H1 (cell line): Measurements from ENCODE around the gene F5.

ENCODE experiments used
- EZH2 ChIP-seq: fragments of 200-600 bp; sonication (generic); IDR thresholded peaks from 2 replicates; pipeline ENCODE4 v1.7.1; 2012; ENCODE audit warnings: low read depth, mild to moderate bottlenecking, moderate library complexity, low read length, inconsistent platforms; ENCODE audit not compliant: severe bottlenecking
- GABPA ChIP-seq: IDR thresholded peaks from 2 replicates; pipeline ENCODE4 v1.6.1; 2011; ENCODE audit warnings: mild to moderate bottlenecking, low read length, moderate library complexity, borderline replicate concordance; ENCODE audit not compliant: insufficient read depth
- HDAC2 ChIP-seq, 2 experiments: fragments of 300-600 bp in 1 of 2; sonication (generic) in 1 of 2; IDR thresholded peaks; 2 replicates each; pipeline ENCODE4 v1.6.1; 2011 to 2012; ENCODE audit warnings: low read depth in 2 of 2, low read length in 2 of 2, mild to moderate bottlenecking in 2 of 2, moderate library complexity in 2 of 2, borderline replicate concordance in 1 of 2, inconsistent platforms in 1 of 2
- YY1 ChIP-seq: IDR thresholded peaks from 2 replicates; pipeline ENCODE4 v1.6.1; 2011; ENCODE audit warnings: low read depth, mild to moderate bottlenecking, low read length
- TF ChIP-seq, protein P1 (sequence below), 3 experiments: IDR thresholded peaks; 1 replicate in 2 of 3; 2 replicates in 1 of 3; pipeline versions ENCODE4 v1.5.1 to v1.6.1; 2011; ENCODE audit warnings: low read length in 3 of 3, mild to moderate bottlenecking in 3 of 3, inconsistent platforms in 2 of 3, low read depth in 1 of 3, moderate library complexity in 1 of 3; ENCODE audit not compliant: insufficient read depth in 1 of 3; ENCODE audit errors: control extremely low read depth in 1 of 3
- TF ChIP-seq, protein P2 (sequence below): IDR thresholded peaks from 2 replicates; pipeline ENCODE4 v1.6.1; 2012; ENCODE audit warnings: low read length, inconsistent platforms

DNA sequence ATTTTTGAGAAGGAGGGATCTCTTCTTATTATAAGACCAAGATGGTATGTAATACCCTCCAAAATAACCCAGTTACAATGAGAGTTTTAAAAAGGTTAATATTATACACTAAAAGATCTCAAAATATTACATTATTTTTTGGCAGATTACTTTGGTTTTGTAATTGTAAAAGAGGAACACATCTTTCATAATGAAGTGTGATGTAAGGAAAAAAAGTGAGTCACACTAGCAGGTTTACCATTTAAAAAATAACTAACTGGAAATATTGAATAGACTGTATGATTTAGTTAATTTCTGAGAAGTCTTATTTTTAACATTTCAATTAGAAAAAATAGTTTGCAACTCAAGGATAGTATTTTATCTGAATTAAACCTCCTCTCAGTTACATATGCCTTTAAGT is 1.1 kb downstream of the F5 start:
- TF ChIP-seq YY1 = no peak
- no peak for TF ChIP-seq HDAC2 (IDR thresholded peaks at IDR 0.05; ENCODE audit: borderline replicate concordance in 1 of 2, low read depth in 2 of 2, low read length in 2 of 2)
- TF ChIP-seq, protein P1, sequence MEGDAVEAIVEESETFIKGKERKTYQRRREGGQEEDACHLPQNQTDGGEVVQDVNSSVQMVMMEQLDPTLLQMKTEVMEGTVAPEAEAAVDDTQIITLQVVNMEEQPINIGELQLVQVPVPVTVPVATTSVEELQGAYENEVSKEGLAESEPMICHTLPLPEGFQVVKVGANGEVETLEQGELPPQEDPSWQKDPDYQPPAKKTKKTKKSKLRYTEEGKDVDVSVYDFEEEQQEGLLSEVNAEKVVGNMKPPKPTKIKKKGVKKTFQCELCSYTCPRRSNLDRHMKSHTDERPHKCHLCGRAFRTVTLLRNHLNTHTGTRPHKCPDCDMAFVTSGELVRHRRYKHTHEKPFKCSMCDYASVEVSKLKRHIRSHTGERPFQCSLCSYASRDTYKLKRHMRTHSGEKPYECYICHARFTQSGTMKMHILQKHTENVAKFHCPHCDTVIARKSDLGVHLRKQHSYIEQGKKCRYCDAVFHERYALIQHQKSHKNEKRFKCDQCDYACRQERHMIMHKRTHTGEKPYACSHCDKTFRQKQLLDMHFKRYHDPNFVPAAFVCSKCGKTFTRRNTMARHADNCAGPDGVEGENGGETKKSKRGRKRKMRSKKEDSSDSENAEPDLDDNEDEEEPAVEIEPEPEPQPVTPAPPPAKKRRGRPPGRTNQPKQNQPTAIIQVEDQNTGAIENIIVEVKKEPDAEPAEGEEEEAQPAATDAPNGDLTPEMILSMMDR (IDR thresholded peaks at IDR 0.05; ENCODE audit: control extremely low read depth in 1 of 3, insufficient read depth in 1 of 3, low read depth in 1 of 3, low read length in 3 of 3) = no peak
- TF ChIP-seq, protein P2, sequence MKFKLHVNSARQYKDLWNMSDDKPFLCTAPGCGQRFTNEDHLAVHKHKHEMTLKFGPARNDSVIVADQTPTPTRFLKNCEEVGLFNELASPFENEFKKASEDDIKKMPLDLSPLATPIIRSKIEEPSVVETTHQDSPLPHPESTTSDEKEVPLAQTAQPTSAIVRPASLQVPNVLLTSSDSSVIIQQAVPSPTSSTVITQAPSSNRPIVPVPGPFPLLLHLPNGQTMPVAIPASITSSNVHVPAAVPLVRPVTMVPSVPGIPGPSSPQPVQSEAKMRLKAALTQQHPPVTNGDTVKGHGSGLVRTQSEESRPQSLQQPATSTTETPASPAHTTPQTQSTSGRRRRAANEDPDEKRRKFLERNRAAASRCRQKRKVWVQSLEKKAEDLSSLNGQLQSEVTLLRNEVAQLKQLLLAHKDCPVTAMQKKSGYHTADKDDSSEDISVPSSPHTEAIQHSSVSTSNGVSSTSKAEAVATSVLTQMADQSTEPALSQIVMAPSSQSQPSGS = no peak
- TF ChIP-seq GABPA = no peak
- no peak for TF ChIP-seq EZH2
